GM12864 (cell line): ENCODE measurements around the gene TBC1D1.

Source experiments
- DNase-seq: peaks from one replicate; pipeline ENCODE4 v3.0.0-alpha.2; 2011; ENCODE audit warnings: low read depth
- H3K4me3 ChIP-seq: 2 replicates; pipeline ENCODE4 v1.5.1; 2011; ENCODE audit warnings: mild to moderate bottlenecking, low read depth, low read length, control low read depth
- CTCF ChIP-seq: IDR thresholded peaks from 2 replicates; pipeline ENCODE4 v1.5.1; 2011; ENCODE audit warnings: low read depth, mild to moderate bottlenecking, moderate library complexity, low read length, control low read depth, inconsistent platforms; ENCODE audit errors: missing control alignments

TBC1D1 gene

GRCh38 chr4:37885496-37885895 lies 5.4 kb upstream of the TBC1D1 start:
- no peak for DNase-seq
- no peak overlapping the region for H3K4me3 ChIP-seq
- TF ChIP-seq CTCF: no peak

- DNase-seq: no peak
- no peak for TF ChIP-seq CTCF
- H3K4me3 ChIP-seq: peak overlapping the region; percentile 73
Observed at GRCh38 chr4:37889849-37890800, 759 bp upstream of the TBC1D1 start.

- H3K4me3 ChIP-seq: peak overlapping the region; percentile 73
- DNase-seq: peak; percentile 80
- TF ChIP-seq CTCF: no peak
Observed at GRCh38 chr4:37891260-37892159, 626 bp downstream of the TBC1D1 start.

GRCh38 chr4:37892641-37893040 lies 1.8 kb downstream of the TBC1D1 start:
- peak; percentile 57 for DNase-seq
- no peak for TF ChIP-seq CTCF
- H3K4me3 ChIP-seq: peak overlapping the region; percentile 16; the same call in 1 of the 2 replicates

GRCh38 chr4:37893164-37893563 lies 2.3 kb downstream of the TBC1D1 start:
- TF ChIP-seq CTCF: no peak
- DNase-seq: no peak
- H3K4me3 ChIP-seq: peak overlapping the region; percentile 16; the same call in 1 of the 2 replicates

GRCh38 chr4:37895271-37895670 lies 4.4 kb downstream of the TBC1D1 start:
- DNase-seq: no peak
- H3K4me3 ChIP-seq: no peak overlapping the region
- TF ChIP-seq CTCF: no peak
